Esophagus muscularis mucosa (tissue), 4 donors: ENCODE measurements around the gene MICAL3. TPM values are rescaled to one million over a fixed set of nuclear protein-coding genes. Genes with fewer than 3 reads are reported as not detected.
"Not testable (repeated sequence)": the region's sequence is repeated elsewhere in the genome, so short reads cannot be mapped to it uniquely, and the experiment has no call there.

Experiments used
- DNase-seq: peaks from one replicate; pipeline ENCODE4 v3.0.0-alpha.2; 2017; ENCODE audit errors: extremely low spot score
- H3K27ac ChIP-seq, 4 donors: fragments of 200-600 bp; sonication (generic); replicated peaks in 1 of 4; 1 replicate in 3 of 4; 2 replicates in 1 of 4; pipeline ENCODE4 v1.5.1; 2016 to 2019; ENCODE audit warnings: mild to moderate bottlenecking in 1 of 4
- H3K27me3 ChIP-seq, 4 donors: fragments of 200-600 bp; sonication (generic); one replicate each; pipeline versions ENCODE4 v1.5.1 to v1.6.0; 2016 to 2019
- H3K36me3 ChIP-seq, 4 donors: fragments of 200-600 bp; sonication (generic); one replicate each; pipeline ENCODE4 v1.5.1; 2016 to 2019
- H3K4me1 ChIP-seq, 4 donors: fragments of 200-600 bp; sonication (generic); one replicate each; pipeline ENCODE4 v1.5.1; 2016 to 2019
- H3K4me3 ChIP-seq, 4 donors: fragments of 200-600 bp; sonication (generic); 1 replicate in 2 of 4; 2 replicates in 2 of 4; pipeline ENCODE4 v1.5.1; 2016 to 2019; ENCODE audit warnings: mild to moderate bottlenecking in 4 of 4, moderate library complexity in 1 of 4
- H3K9me3 ChIP-seq, 4 donors: fragments of 200-600 bp; sonication (generic); 1 replicate in 3 of 4; 2 replicates in 1 of 4; pipeline ENCODE4 v1.5.1; 2016 to 2019
- EP300 ChIP-seq: sonication (generic); formaldehyde crosslinking; IDR thresholded peaks from one replicate; pipeline ENCODE4 v1.6.1; 2017; ENCODE audit warnings: antibody characterized with exemption
- POLR2A ChIP-seq: fragments of 450-650 bp; IDR thresholded peaks from one replicate; pipeline ENCODE4 v1.6.1; 2017; ENCODE audit warnings: antibody characterized with exemption, moderate library complexity, mild to moderate bottlenecking, low read depth
- POLR2AphosphoS5 ChIP-seq, 2 donors: sonication (generic); formaldehyde crosslinking; IDR thresholded peaks; one replicate each; pipeline ENCODE4 v1.6.1; 2017; ENCODE audit warnings: antibody characterized with exemption in 2 of 2
- WGBS: methylation state at CpG from one replicate; pipeline ENCODE4 v1.1.5; 2018; 5-methylcytosine and 5-hydroxymethylcytosine counted together
- intact Hi-C: fragments of 100-400 bp; cut with DNase I; formaldehyde crosslinking; loops from one replicate; pipeline ENCODE4 v1.15.1; 2023
- total RNA-seq, 4 donors: library from RNA; depleted of rRNA; stranded (reverse); fragments of >200 nt; gene quantifications; one replicate each; pipeline versions ENCODE4 v1.1.0 to v1.2.1, GENCODE V29; 2016
- TF ChIP-seq, protein P1 (sequence below), 3 experiments: fragments of 200-600 bp in 2 of 3; fragments of 450-650 bp in 1 of 3; sonication (generic) in 2 of 3; IDR thresholded peaks; one replicate each; pipeline ENCODE4 v1.5.1; 2017 to 2019; ENCODE audit warnings: antibody characterized with exemption in 3 of 3, mild to moderate bottlenecking in 2 of 3, moderate library complexity in 1 of 3

MICAL3 gene
- total RNA-seq, 4 donors from 2014 or later = 35.1 to 91.8 (median 67.8) TPM

- H3K27ac ChIP-seq = peak overlapping the region; percentile 78 to 93 (median 84)
- peaks cover 36 to 50% (median 49%) of the 10 kb centered on the region in 4 donors for H3K4me1 ChIP-seq
- H3K36me3 ChIP-seq = no peaks in the 10 kb centered on the region
- 93% methylated on average over 6 of the region's 10 CpGs for WGBS
- no peak overlapping the region for H3K4me3 ChIP-seq
- DNase-seq = no peak
- intact Hi-C loops = no loop called here
- TF ChIP-seq, protein P1, sequence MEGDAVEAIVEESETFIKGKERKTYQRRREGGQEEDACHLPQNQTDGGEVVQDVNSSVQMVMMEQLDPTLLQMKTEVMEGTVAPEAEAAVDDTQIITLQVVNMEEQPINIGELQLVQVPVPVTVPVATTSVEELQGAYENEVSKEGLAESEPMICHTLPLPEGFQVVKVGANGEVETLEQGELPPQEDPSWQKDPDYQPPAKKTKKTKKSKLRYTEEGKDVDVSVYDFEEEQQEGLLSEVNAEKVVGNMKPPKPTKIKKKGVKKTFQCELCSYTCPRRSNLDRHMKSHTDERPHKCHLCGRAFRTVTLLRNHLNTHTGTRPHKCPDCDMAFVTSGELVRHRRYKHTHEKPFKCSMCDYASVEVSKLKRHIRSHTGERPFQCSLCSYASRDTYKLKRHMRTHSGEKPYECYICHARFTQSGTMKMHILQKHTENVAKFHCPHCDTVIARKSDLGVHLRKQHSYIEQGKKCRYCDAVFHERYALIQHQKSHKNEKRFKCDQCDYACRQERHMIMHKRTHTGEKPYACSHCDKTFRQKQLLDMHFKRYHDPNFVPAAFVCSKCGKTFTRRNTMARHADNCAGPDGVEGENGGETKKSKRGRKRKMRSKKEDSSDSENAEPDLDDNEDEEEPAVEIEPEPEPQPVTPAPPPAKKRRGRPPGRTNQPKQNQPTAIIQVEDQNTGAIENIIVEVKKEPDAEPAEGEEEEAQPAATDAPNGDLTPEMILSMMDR (IDR thresholded peaks at IDR 0.05) = no peak
- no peak for TF ChIP-seq POLR2A
- no peak for TF ChIP-seq EP300
- TF ChIP-seq POLR2AphosphoS5 (IDR thresholded peaks at IDR 0.05) = no peak
- no peaks in the 10 kb centered on the region for H3K27me3 ChIP-seq
- no peaks in the 10 kb centered on the region for H3K9me3 ChIP-seq
Observed at GRCh38 chr22:18056807-18057474, 32.6 kb upstream of the MICAL3 start.

- WGBS = 47% methylated on average over 3 of the region's 4 CpGs
- H3K9me3 ChIP-seq = no peaks in the 10 kb centered on the region
- TF ChIP-seq EP300 (no peak), POLR2A (no peak), POLR2AphosphoS5 (IDR thresholded peaks at IDR 0.05) (peak; percentile 10 to 48)
- TF ChIP-seq, protein P1 (IDR thresholded peaks at IDR 0.05) = no peak
- H3K27ac ChIP-seq = peak overlapping the region; percentile 78 to 93 (median 84)
- peaks cover 31 to 44% (median 43%) of the 10 kb centered on the region in 4 donors for H3K4me1 ChIP-seq
- no peak for DNase-seq
- no peak overlapping the region for H3K4me3 ChIP-seq
- intact Hi-C loops = no loop called here
- no peaks in the 10 kb centered on the region for H3K27me3 ChIP-seq
- H3K36me3 ChIP-seq = no peaks in the 10 kb centered on the region
Observed at GRCh38 chr22:18056161-18056666, 31.9 kb upstream of the MICAL3 start.

GRCh38 chr22:18055619-18056160, 31.3 kb upstream of the MICAL3 start:
- TF ChIP-seq EP300 (no peak), POLR2A (no peak), POLR2AphosphoS5 (IDR thresholded peaks at IDR 0.05) (no peak)
- TF ChIP-seq, protein P1 (IDR thresholded peaks at IDR 0.05) = no peak
- Histone ChIP-seq H3K36me3 (no peaks in the 10 kb centered on the region), H3K4me1 (peaks cover 30 to 44% (median 42%) of the 10 kb centered on the region in 4 donors), H3K4me3 (no peak overlapping the region), H3K9me3 (no peaks in the 10 kb centered on the region), H3K27me3 (no peaks in the 10 kb centered on the region), H3K27ac (peak overlapping the region; percentile 78 to 93 (median 84))
- no peak for DNase-seq
- intact Hi-C loops = no loop called here
- WGBS = 90% methylated on average over 7 of the region's 7 CpGs

DNA sequence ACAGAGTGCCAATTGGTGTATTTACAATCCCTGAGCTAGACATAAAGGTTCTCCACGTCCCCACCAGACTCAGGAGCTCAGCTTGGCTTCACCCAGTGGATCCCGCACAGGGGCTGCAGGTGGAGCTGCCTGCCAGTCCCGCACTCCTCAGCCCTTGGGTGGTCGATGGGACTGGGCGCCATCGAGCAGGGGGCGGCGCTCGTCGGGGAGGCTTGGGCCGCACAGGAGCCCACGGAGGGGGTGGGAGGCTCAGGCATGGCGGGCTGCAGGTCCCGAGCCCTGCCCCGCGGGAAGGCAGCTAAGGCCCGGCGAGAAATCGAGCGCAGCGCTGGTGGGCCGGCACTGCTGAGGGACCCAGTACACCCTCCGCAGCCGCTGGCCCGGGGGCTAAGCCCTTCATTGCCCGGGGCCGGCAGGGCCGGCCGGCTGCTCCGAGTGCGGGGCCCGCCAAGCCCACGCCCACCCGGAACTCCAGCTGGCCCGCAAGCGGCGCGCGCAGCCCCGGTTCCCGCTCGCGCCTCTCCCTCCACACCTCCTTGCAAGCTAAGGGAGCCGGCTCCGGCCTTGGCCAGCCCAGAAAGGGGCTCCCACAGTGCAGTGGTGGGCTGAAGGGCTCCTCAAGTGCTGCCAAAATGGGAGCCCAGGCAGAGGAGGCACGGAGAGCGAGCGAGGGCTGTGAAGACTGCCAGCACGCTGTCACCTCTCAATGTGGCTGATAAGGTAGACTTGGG, 29.0 kb upstream of the MICAL3 start:
- 96% methylated on average over 11 of the region's 49 CpGs for WGBS
- peak overlapping the region in 1 of 4 donors; percentile 93 for H3K27ac ChIP-seq

GRCh38 chr22:18051113-18051512, 26.8 kb upstream of the MICAL3 start:
- DNase-seq, H3K27me3 ChIP-seq, H3K36me3 ChIP-seq, H3K4me3 ChIP-seq, intact Hi-C loops, H3K9me3 ChIP-seq: not testable (repeated sequence)
- 79% methylated on average over 12 of the region's 12 CpGs for WGBS
- Histone ChIP-seq H3K4me1 (peaks cover 5 to 27% (median 22%) of the 10 kb centered on the region in 4 donors), H3K27ac (peak overlapping the region; percentile 51 to 80 (median 77))

More for the DNA sequence above, 29.0 kb upstream of the MICAL3 start:
- H3K36me3 ChIP-seq, intact Hi-C loops, DNase-seq, H3K27me3 ChIP-seq, H3K4me3 ChIP-seq, H3K9me3 ChIP-seq: not testable (repeated sequence)
- H3K4me1 ChIP-seq = peaks cover 27 to 48% (median 44%) of the 10 kb centered on the region in 4 donors
